WERI-Rb-1 (cell line): ENCODE results near the gene MPPE1.
"Not testable (repeated sequence)": the region's sequence is repeated elsewhere in the genome, so short reads cannot be mapped to it uniquely, and the experiment has no call there.

ENCODE experiments used
- DNase-seq: peaks from one replicate; pipeline ENCODE4 v3.0.0-alpha.2; 2020
- H3K27ac ChIP-seq: fragments of 250-450 bp; sonication (Bioruptor Pico); 2 replicates; pipeline ENCODE4 v1.5.1; 2020; ENCODE audit warnings: mild to moderate bottlenecking, moderate library complexity
- H3K27me3 ChIP-seq: fragments of 250-450 bp; sonication (Bioruptor Pico); 2 replicates; pipeline ENCODE4 v1.5.1; 2021; ENCODE audit warnings: mild to moderate bottlenecking, low read depth, moderate library complexity; ENCODE audit not compliant: insufficient read depth, severe bottlenecking
- H3K36me3 ChIP-seq: fragments of 250-450 bp; sonication (Bioruptor Pico); 2 replicates; pipeline ENCODE4 v1.5.1; 2020; ENCODE audit warnings: mild to moderate bottlenecking, moderate library complexity
- H3K4me3 ChIP-seq: 2 replicates; pipeline ENCODE4 v1.5.1; 2011; ENCODE audit warnings: low read depth, mild to moderate bottlenecking, control low read depth, low read length
- H3K9me3 ChIP-seq: fragments of 250-450 bp; sonication (Bioruptor Pico); 2 replicates; pipeline ENCODE4 v1.5.1; 2021; ENCODE audit warnings: mild to moderate bottlenecking, moderate library complexity; ENCODE audit not compliant: severe bottlenecking
- TF ChIP-seq, protein P1 (sequence below): IDR thresholded peaks from 2 replicates; pipeline ENCODE4 v1.5.1; 2011; ENCODE audit warnings: low read depth, mild to moderate bottlenecking, control low read depth, inconsistent platforms, low read length

The MPPE1 gene

DNA sequence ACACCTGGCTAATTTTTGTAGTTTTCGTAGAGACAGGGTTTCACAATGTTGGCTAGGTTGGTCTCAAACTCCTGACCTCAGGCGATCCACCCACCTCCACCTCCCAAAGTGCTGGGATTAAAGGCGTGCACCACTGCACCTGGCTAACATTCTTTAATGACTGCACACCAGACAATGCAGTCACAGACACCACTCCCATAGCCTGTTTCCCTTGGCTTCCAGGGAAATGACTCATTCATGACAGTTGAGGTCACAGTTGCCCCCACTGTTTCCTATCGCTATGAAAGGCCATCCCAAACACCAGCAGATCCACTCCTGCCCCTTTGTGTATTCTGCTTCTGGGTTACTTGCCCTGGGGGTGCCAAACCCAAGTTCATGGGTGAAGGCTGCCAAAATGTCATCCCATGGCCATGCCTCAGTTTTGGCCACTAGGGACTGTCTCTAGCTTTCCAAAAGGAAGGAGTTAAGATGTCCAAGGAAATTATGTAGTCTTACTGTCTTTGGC lies 48.2 kb downstream of the MPPE1 start:
- H3K27ac ChIP-seq: no peak overlapping the region
- H3K36me3 ChIP-seq: no peaks in the 10 kb centered on the region
- DNase-seq: no peak
- no peaks in the 10 kb centered on the region for H3K9me3 ChIP-seq
- no peaks in the 10 kb centered on the region for H3K27me3 ChIP-seq
- TF ChIP-seq, protein P1, sequence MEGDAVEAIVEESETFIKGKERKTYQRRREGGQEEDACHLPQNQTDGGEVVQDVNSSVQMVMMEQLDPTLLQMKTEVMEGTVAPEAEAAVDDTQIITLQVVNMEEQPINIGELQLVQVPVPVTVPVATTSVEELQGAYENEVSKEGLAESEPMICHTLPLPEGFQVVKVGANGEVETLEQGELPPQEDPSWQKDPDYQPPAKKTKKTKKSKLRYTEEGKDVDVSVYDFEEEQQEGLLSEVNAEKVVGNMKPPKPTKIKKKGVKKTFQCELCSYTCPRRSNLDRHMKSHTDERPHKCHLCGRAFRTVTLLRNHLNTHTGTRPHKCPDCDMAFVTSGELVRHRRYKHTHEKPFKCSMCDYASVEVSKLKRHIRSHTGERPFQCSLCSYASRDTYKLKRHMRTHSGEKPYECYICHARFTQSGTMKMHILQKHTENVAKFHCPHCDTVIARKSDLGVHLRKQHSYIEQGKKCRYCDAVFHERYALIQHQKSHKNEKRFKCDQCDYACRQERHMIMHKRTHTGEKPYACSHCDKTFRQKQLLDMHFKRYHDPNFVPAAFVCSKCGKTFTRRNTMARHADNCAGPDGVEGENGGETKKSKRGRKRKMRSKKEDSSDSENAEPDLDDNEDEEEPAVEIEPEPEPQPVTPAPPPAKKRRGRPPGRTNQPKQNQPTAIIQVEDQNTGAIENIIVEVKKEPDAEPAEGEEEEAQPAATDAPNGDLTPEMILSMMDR: 0 out of 2 replicates have a peak, but pooled peaks have one; percentile 9
- no peak overlapping the region for H3K4me3 ChIP-seq

DNA sequence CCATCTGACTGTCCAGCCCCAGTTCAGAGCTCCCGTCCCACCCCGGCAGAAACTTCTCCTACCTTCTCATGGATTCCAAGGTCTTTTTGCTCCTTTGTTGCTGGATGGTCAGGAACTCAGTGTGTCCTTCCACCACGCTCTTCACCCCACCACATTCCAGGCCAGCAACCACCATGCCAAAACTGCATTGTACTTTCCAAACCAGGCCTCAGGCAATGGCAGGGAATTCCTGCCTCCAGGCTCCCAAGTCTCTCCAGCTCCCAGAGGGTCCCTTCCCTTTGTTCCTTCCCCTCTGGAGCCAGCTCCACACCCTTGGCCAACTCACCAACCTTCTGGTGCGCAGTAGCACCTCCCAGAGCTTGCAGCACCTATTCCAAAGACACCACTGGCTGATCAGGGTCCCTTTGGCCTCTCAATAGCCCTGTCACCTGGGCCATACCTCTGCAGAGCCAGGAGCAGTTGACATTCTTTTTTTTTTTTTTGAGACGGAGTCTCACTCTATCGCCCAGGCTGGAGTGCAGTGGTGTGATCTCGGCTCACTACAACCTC lies 48.8 kb downstream of the MPPE1 start:
- Histone ChIP-seq H3K27ac (no peak overlapping the region), H3K4me3 (no peak overlapping the region), H3K36me3 (no peaks in the 10 kb centered on the region), H3K27me3 (no peaks in the 10 kb centered on the region), H3K9me3 (no peaks in the 10 kb centered on the region)
- TF ChIP-seq, protein P1: no peak
- no peak for DNase-seq

DNA sequence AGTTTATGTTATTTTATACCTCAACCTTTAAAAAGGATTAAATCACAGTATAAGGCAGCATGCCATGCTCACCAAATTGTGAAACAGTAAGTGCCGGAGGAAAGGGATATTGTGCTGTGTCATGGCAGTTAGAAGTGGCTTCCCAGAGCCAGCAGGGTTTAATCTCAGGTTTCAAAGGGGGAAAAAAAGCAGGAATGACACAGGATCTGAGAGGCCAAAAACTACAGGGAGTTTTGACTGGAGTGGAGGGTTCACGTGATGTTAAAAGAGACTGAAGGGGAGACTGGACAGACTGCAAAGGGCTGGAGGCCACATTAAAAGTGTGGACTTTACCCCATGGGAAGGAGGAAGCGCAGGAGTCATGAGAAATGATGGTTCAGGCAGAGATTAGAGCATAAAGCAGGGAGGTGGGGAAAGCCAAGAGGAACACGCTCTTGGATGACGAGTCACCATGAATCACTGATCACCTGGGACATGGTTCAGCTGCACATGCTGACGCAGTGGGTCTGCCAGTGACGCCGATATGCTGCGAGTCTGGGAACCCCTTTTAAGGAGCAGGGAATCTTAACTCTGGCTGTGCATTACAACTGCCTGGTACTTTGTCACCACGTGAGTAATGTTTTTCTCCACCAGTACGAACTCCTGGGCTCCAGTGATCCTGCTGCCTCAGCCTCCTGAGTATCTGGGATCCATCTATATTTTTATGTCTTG lies 50.8 kb downstream of the MPPE1 start:
- Histone ChIP-seq H3K4me3 (no peak overlapping the region), H3K27me3 (no peaks in the 10 kb centered on the region), H3K36me3 (peaks cover 6% of the 10 kb centered on the region), H3K27ac (no peak overlapping the region), H3K9me3 (no peaks in the 10 kb centered on the region)
- TF ChIP-seq, protein P1: no peak
- DNase-seq: no peak

DNA sequence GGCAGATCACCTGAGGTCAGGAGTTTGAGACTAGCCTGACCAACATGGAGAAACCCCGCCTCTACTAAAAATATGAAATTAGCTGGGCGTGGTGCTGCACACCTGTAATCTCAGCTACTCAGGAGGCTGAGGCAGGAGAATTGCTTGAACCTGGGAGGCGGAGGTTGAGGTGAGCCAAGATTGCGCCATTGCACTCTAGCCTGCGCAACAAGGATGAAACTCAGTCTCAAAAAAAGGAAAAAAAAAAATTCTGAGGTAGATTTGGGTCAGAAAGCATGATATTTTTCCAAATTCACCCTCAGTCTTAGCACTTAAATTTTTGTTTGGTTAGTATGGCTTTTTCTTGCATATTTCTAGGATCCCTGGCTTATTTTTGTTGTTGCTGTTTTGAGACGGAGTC lies 53.6 kb downstream of the MPPE1 start:
- not testable (repeated sequence) for H3K27ac ChIP-seq, H3K9me3 ChIP-seq, H3K36me3 ChIP-seq, H3K4me3 ChIP-seq, H3K27me3 ChIP-seq, DNase-seq

DNA sequence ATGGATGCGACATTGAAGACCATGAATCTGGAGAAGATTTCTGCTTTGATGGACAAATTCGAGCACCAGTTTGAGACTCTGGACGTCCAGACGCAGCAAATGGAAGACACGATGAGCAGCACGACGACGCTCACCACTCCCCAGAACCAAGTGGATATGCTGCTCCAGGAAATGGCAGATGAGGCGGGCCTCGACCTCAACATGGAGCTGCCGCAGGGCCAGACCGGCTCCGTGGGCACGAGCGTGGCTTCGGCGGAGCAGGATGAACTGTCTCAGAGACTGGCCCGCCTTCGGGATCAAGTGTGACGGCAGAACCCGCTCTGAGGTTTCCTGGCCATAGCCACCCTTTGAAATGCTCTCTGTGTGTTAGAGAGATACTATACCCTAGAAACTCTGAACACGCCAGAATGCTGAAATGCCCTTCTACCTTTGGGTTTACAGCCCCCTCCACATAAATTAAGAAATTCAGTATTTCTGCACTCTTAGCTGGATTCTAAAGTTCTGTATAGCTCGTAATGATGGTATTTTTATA lies 56.2 kb downstream of the MPPE1 start:
- DNase-seq: peak; percentile 28
- TF ChIP-seq, protein P1: no peak
- H3K27ac ChIP-seq: peak overlapping the region; percentile 69

DNA sequence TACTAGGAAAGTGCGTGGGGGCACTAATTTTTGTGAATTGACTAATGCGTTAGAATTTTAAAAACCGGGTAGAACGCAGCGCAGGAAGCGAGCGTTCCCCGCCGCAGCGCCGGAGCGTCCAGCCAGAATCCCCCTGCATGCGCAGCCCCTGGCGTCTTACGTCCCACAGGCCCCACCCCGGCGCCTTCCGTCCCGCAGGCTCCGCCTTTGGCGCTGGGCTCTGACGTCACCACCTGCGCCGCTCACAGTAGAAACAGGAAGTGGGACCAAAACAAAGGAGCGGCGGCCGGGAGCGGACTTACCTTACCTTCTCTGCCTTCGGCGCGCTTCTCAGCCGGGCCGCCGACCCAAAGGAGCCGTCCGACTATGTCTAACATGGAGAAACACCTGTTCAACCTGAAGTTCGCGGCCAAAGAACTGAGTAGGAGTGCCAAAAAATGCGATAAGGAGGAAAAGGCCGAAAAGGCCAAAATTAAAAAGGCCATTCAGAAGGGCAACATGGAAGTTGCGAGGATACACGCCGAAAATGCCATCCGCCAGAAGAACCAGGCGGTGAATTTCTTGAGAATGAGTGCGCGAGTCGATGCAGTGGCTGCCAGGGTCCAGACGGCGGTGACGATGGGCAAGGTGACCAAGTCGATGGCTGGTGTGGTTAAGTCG lies 56.8 kb downstream of the MPPE1 start, which contains the start of gene CHMP1B:
CHMP1B (plus strand) TSS at position 268 of the 660 bp plus-strand sequence; CDS start at position 367, 99 bp downstream.
- no peaks in the 10 kb centered on the region for H3K27me3 ChIP-seq
- peak within 1 kb of the TSS; percentile 69 for H3K27ac ChIP-seq
- TF ChIP-seq, protein P1: no peak
- peak within 1 kb of the TSS; percentile 95 for H3K4me3 ChIP-seq
- no peaks in the 10 kb centered on the region for H3K9me3 ChIP-seq
- peaks cover 6% of the 10 kb centered on the region for H3K36me3 ChIP-seq
- peak; percentile 95 for DNase-seq

More for the DNA sequence above, 56.2 kb downstream of the MPPE1 start:
- no peaks in the 10 kb centered on the region for H3K9me3 ChIP-seq
- H3K27me3 ChIP-seq: no peaks in the 10 kb centered on the region
- peak overlapping the region; percentile 95 for H3K4me3 ChIP-seq
- peaks cover 6% of the 10 kb centered on the region for H3K36me3 ChIP-seq
